GM10266 (cell line): ENCODE measurements around the gene NKAIN4.

Source experiments
- DNase-seq: peaks from one replicate; pipeline ENCODE4 v3.0.0; 2012; ENCODE audit errors: extremely low spot score
- TF ChIP-seq, protein P1 (sequence below): IDR thresholded peaks from 2 replicates; pipeline ENCODE4 v1.5.1; 2012; ENCODE audit warnings: mild to moderate bottlenecking, low read depth; ENCODE audit not compliant: control insufficient read depth, insufficient read depth; ENCODE audit errors: missing control alignments

The NKAIN4 gene

DNA sequence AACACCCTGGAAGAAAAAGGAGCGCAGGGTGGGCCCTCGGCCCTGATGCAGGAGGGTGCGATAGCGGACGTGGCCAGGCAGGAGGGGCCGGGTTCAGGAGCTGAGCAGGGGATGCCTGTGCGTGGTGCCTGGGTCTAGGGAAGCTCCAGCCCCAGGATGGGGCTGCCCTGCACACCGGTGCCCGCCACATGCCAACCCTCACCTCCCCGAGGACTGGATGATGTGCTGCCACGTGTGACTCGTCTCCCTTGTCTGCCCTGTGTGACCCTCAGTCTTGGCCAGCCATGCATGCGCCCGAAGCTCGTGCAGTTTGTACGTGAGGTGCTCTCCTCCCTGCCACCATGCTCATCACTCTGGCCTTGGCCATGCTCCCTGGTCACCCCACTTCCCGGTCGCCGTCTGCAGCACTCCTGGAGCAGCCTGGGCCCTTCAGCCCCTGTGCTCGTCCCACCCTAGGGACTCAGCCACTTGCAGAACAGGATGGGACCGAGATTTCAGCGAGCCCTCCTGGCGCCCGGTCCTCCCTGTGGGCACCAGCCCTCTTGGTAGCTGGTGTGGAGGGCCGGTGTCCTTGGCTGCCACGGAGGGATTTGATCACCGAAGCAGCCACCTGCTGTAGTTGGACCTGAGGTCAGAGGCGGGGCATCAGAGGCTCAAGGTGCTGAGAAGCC is 34.5 kb upstream of the NKAIN4 start:
- TF ChIP-seq, protein P1, sequence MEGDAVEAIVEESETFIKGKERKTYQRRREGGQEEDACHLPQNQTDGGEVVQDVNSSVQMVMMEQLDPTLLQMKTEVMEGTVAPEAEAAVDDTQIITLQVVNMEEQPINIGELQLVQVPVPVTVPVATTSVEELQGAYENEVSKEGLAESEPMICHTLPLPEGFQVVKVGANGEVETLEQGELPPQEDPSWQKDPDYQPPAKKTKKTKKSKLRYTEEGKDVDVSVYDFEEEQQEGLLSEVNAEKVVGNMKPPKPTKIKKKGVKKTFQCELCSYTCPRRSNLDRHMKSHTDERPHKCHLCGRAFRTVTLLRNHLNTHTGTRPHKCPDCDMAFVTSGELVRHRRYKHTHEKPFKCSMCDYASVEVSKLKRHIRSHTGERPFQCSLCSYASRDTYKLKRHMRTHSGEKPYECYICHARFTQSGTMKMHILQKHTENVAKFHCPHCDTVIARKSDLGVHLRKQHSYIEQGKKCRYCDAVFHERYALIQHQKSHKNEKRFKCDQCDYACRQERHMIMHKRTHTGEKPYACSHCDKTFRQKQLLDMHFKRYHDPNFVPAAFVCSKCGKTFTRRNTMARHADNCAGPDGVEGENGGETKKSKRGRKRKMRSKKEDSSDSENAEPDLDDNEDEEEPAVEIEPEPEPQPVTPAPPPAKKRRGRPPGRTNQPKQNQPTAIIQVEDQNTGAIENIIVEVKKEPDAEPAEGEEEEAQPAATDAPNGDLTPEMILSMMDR = no peak
- no peak for DNase-seq

DNA sequence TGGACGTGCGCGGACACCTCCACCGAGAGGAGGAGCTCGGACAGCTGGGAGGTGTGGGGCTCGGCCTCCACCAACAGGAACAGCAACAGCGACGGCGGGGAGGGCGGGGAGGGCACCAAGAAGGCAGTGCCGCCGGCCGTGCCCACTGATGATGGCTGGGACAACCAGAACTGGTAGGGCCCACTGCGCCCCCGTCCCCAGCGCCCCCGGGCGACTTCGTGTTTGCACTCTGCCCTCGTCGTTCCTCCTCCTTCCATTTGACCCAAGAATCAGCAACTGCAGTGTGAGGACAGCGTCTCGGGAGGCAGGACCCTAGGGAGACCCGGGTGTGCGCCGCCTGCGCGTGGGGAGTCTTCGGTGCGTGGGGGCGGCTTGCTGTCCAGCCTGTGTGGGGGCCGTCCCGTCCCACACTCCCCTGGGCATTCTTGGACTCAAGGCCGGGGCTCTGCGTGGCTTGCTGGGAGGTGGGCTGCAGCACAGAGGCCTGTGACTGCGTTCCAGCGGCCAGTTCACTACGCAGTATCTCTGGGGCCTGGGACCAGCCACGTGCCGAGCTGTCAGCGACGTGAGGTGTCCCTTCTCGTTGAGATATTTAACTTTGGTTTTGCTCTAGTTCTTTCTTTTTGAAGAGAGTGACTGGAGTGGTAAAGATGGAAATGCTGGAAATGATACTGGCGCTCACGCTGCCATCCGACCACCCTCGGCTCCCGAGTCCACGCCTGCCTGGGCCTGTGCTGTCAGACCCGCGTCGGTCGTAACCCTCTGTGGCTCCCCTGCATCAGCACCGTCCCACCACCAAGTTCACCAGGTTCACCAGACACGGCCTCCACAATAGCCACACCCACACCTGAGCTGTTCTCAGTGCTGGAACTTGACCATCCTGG is 33.7 kb upstream of the NKAIN4 start:
- TF ChIP-seq, protein P1 = no peak
- no peak for DNase-seq

DNA sequence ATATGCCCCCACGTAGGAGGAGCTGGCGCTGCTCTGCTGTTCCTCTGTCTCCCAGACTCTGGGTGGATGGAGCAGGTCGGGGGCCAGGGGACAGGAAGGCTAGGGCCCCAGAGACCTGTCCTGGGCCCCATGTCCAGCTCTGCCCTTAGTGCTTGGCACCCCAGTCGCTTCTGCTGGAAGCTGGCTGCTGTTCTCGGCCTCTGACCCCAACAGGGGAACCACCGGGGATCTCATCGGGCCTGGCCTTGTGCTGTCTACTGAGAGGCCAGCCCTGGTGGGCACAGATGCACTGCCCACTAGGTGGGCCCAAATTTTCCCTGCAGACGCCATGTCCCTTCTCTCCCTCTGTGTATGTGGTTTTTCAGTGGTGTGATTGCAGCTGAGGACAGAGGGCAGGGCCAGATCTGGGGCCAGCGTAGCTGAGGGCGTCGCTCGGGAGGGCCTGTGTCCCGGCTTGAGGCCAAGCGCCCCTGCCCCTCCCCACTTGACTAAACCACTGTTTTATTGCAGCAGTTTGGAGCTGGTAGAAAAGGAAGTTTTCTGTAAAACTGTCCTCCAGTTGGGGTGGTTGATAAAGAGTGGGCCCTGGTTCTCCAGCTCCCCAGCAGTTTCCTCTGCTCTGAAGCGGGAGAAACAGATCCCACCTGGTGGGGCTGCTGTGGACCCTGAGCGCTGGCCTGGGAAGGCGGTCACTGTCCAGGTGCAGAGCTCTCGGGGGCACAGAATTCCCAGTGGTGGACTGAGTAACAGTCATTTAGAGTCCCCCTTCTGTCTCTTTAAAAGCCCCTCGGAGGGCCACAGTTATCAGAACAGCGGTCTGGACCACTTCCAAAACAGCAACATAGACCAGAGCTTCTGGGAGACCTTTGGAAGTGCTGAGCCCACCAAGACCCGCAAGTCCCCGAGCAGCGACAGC is 32.8 kb upstream of the NKAIN4 start:
- no peak for DNase-seq
- TF ChIP-seq, protein P1 = no peak

DNA sequence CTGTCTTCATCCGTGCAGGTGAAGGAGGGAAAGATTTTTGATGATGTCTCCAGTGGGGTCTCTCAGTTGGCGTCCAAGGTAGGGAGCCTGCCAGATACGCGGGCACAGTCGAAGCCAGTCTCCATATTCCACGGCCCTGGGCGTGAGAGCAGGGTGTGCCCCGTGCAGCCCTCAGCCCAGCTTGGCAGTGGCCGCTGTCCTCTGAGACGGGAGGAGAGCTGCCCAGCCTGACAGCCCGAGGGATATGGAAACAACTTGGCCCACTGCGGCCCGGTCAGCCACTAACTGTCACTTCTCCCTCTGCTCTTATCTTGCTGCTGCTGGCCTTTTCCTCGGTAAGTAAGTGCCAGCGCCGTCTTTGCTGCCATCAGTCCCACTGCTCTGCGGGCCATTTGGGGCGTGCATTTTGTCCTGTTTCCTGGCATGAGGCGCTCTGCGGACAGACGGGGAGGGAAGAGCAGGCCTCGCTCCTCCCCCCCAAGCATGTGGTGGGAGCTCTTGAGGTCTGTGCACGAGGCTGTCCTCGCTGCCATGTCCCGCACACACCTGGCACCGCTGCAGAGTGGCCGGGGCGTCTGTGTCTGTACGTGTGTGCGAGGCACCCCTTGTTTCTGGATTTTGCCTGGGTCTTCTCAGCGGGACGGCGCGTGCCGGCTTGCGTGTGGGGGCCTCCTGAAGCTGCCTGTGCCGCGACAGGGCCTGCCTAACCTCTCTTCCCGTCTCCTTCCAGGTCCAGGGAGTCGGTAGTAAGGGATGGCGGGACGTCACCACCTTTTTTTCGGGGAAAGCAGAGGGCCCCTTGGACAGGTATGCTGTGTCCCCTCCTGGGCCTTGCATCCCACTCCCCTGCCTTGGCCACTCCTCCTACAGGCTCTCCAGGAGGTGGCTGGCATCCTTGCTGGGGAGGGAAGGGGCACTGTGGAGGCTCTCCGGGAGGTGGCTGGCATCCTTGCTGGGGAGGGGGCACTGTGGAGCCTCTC is 31.7 kb upstream of the NKAIN4 start:
- TF ChIP-seq, protein P1 = no peak
- no peak for DNase-seq

DNA sequence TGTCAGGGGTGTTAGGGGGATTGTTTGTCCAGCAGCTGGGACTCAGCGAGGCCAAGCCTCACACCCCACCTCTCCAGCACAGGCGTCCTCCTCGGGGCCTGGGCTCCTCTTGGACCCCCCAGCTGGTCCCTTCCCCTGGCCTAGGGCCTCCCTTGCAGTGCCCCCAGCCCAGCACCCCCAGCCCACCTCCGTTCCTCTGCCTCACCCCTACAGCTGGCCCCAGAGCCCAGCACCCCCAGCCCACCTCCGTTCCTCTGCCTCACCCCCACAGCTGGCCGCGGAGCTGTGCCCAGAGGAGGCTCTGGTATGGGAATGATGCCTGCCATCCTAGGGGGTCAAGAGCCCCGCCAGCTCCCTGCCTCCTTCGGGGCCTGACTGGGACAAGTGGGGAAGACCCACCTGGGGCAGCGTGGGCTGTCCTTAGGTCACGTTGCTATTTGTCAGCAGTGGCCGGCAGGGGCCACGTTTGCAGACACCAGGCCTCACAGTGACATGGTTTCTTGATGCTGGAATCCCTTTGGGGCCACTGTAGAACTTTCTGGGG is 30.8 kb upstream of the NKAIN4 start:
- TF ChIP-seq, protein P1 = no peak
- no peak for DNase-seq

DNA sequence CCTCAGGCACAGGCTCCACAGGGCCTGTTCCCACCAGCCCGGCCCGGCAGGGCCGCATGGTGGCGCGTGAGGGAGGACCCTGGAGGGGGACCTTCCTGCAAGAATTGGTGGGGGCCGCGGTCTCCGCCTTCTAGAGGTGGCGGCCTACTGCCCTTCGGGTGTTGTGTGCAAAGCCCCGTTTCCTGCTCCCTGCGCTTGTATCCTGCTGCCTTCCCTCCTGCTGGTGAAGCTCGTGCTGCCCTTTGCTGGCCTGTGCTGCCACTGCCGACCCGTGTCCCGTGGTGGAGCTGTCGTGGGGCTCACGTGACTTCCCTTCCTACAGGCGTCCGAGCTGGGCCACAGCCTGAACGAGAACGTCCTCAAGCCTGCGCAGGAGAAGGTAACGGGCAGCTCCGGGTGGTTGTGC is 30.3 kb upstream of the NKAIN4 start:
- TF ChIP-seq, protein P1 = no peak
- no peak for DNase-seq
